K562 (cell line): Measurements from ENCODE around the gene CALML6. TPM values are rescaled to one million over a fixed set of nuclear protein-coding genes. Genes with fewer than 3 reads are reported as not detected.

ENCODE experiments used
- ARHGAP35 ChIP-seq: fragments of 450-650 bp; IDR thresholded peaks from 2 replicates; pipeline ENCODE4 v1.6.1; 2018; ENCODE audit not compliant: partially characterized antibody
- BCOR ChIP-seq: fragments of 450-650 bp; IDR thresholded peaks from 2 replicates; pipeline ENCODE4 v1.6.1; 2016
- CCNT2 ChIP-seq: IDR thresholded peaks from 2 replicates; pipeline ENCODE4 v1.6.1; 2011; ENCODE audit warnings: borderline replicate concordance, low read depth, mild to moderate bottlenecking, moderate library complexity, mixed read lengths, low read length; ENCODE audit not compliant: insufficient read length; ENCODE audit errors: extremely low read depth
- ELF1 ChIP-seq: fragments of 200-800 bp; sonication (Bioruptor generic); IDR thresholded peaks from 2 replicates; pipeline ENCODE4 v1.6.1; 2016; ENCODE audit warnings: missing genetic modification characterization, missing compliant biosample characterization
- FOXP1 ChIP-seq: sonication (generic); formaldehyde crosslinking; IDR thresholded peaks from 2 replicates; pipeline ENCODE4 v1.8.0; 2022; ENCODE audit warnings: mild to moderate bottlenecking, missing genetic modification reagents
- KDM2B ChIP-seq: fragments of 250-450 bp; sonication (Bioruptor Pico); IDR thresholded peaks from 2 replicates; pipeline ENCODE4 v1.8.0; 2021; ENCODE audit warnings: mild to moderate bottlenecking, moderate library complexity
- KHSRP ChIP-seq: fragments of 450-650 bp; IDR thresholded peaks from 2 replicates; pipeline ENCODE4 v1.6.1; 2017
- LARP7 ChIP-seq: fragments of 450-650 bp; IDR thresholded peaks from 2 replicates; pipeline ENCODE4 v1.6.1; 2016
- SMARCA4 ChIP-seq: fragments of 450-650 bp; IDR thresholded peaks from 2 replicates; pipeline ENCODE4 v1.6.1; 2016
- SMARCA5 ChIP-seq: fragments of 450-650 bp; IDR thresholded peaks from 2 replicates; pipeline ENCODE4 v1.6.1; 2016
- SOX6 ChIP-seq: fragments of 450-650 bp; IDR thresholded peaks from 2 replicates; pipeline ENCODE4 v1.6.1; 2014; ENCODE audit warnings: mild to moderate bottlenecking
- ZBED1 ChIP-seq: IDR thresholded peaks from 2 replicates; pipeline ENCODE4 v1.6.1; 2014
- ZFP1 ChIP-seq: fragments of 450-650 bp; formaldehyde crosslinking; IDR thresholded peaks from 2 replicates; pipeline ENCODE4 v1.4.0; 2020; ENCODE audit warnings: mild to moderate bottlenecking, mixed read lengths
- ZFPM2 ChIP-seq: fragments of 250-450 bp; sonication (Bioruptor Pico); IDR thresholded peaks from 2 replicates; pipeline ENCODE4 v1.5.1; 2022; ENCODE audit warnings: mild to moderate bottlenecking
- ZNF197 ChIP-seq: fragments of 200-800 bp; sonication (Bioruptor generic); IDR thresholded peaks from 2 replicates; pipeline ENCODE4 v1.6.1; 2016; ENCODE audit warnings: low read depth, missing genetic modification characterization, missing compliant biosample characterization
- ZNF263 ChIP-seq: sonication (generic); formaldehyde crosslinking; IDR thresholded peaks from 2 replicates; pipeline ENCODE4 v1.8.0; 2022; ENCODE audit warnings: mild to moderate bottlenecking, missing genetic modification reagents, borderline replicate concordance
- ZNF444 ChIP-seq: fragments of 250-450 bp; sonication (Bioruptor Pico); IDR thresholded peaks from 2 replicates; pipeline ENCODE4 v1.4.0; 2020; ENCODE audit warnings: mild to moderate bottlenecking, moderate library complexity
- ZNF583 ChIP-seq: fragments of 250-450 bp; sonication (Bioruptor Pico); IDR thresholded peaks from 2 replicates; pipeline ENCODE4 v1.4.0; 2020
- ZNF584 ChIP-seq: fragments of 200-800 bp; sonication (Bioruptor generic); IDR thresholded peaks from 2 replicates; pipeline ENCODE4 v1.6.1; 2016; ENCODE audit warnings: low read depth, mild to moderate bottlenecking, missing genetic modification characterization, missing compliant biosample characterization
- polyA plus RNA-seq, 8 experiments: library from polyadenylated mRNA; depleted of rRNA in 4 of 8; stranded (reverse) in 5 of 8; unstranded in 3 of 8; fragments of >200 nt; fragmentation: Nextera tagmentation in 2 of 8; fragmentation: Illumina TruSeq in 1 of 8; extraction: Ambion mirVana in 2 of 8; extraction: Trizol in 1 of 8; gene quantifications; 2 replicates each; pipeline versions ENCODE4 v1.2.1 to v1.2.3, GENCODE V29; 2011 to 2014; ENCODE audit warnings: inconsistent platforms in 1 of 8, missing spikeins in 1 of 8
- total RNA-seq, 7 experiments: library from RNA; depleted of rRNA in 6 of 7; stranded (reverse); fragments of >200 nt in 6 of 7; fragmentation: Illumina TruSeq in 2 of 7; extraction: Trizol in 2 of 7; gene quantifications; 2 replicates each; pipeline versions ENCODE4 v1.2.1 to v1.2.3, GENCODE V29; 2011 to 2021; ENCODE audit warnings: low replicate concordance in 1 of 7
- TF ChIP-seq, protein P1 (sequence below): sonication (generic); formaldehyde crosslinking; IDR thresholded peaks from 2 replicates; pipeline ENCODE4 v1.8.1; 2022; ENCODE audit warnings: missing genetic modification reagents
- TF ChIP-seq, protein P2 (sequence below): sonication (generic); formaldehyde crosslinking; IDR thresholded peaks from 2 replicates; pipeline ENCODE4 v1.8.0; 2022; ENCODE audit warnings: mild to moderate bottlenecking, missing genetic modification reagents
- TF ChIP-seq, protein P3 (sequence below): fragments of 450-650 bp; formaldehyde crosslinking; IDR thresholded peaks from 2 replicates; pipeline ENCODE4 v1.4.0; 2020; ENCODE audit warnings: mild to moderate bottlenecking, moderate library complexity
- TF ChIP-seq, protein P4 (sequence below): sonication (generic); formaldehyde crosslinking; IDR thresholded peaks from 2 replicates; pipeline ENCODE4 v1.9.0; 2022; ENCODE audit warnings: mild to moderate bottlenecking, missing genetic modification reagents
- TF ChIP-seq, protein P5 (sequence below), 2 experiments: fragments of 150-350 bp in 1 of 2; IDR thresholded peaks; 2 replicates each; pipeline ENCODE4 v1.6.1; 2012 to 2016; ENCODE audit warnings: low read depth in 2 of 2, low read length in 2 of 2, mild to moderate bottlenecking in 1 of 2, moderate library complexity in 1 of 2

The CALML6 gene
- total and polyA plus RNA-seq, 9 of the 15 experiments (the other 6 are each of a cell fraction or from before 2014, with no cell fraction given): 0.14 TPM; not detected in 8

DNA sequence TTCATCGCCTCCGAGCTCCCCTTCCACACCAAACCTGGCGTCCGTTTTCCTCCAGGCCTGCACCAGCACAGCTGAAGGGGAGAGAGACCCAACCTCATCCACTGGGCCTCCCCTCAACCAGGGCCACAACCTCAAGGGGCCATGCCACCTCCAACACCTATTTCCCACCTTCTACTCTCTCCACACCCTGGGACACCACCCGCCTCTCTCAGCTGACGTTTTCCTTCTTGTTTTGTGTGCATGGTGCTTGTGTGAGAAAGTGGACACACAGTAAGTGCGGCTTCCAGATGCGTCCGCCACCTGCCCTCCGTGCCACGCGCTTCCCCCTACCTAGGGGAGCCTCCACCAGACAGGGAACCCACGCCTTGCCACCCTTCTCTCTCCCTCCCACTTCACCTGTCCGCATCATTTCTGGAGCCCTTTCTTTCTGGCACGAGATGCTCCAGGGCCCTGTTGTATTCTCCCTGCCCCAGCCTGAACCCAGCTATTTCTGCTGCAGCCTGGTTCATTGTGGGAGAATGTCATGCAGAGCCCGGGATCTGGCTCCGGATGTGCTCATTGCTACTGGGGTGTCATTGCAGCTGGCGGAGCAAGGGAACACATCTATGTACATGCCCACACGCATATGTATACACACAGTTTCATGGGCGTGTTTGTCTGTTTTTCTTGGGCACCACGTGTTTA lies 22.8 kb upstream of the CALML6 start (continued):
- TF ChIP-seq ZNF263 (CRISPR knock-in tag): no peak
- TF ChIP-seq SMARCA4: no peak
- TF ChIP-seq, protein P1, sequence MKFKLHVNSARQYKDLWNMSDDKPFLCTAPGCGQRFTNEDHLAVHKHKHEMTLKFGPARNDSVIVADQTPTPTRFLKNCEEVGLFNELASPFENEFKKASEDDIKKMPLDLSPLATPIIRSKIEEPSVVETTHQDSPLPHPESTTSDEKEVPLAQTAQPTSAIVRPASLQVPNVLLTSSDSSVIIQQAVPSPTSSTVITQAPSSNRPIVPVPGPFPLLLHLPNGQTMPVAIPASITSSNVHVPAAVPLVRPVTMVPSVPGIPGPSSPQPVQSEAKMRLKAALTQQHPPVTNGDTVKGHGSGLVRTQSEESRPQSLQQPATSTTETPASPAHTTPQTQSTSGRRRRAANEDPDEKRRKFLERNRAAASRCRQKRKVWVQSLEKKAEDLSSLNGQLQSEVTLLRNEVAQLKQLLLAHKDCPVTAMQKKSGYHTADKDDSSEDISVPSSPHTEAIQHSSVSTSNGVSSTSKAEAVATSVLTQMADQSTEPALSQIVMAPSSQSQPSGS: no peak
- TF ChIP-seq ZNF444 (CRISPR knock-in tag): no peak
- no peak for TF ChIP-seq KDM2B
- TF ChIP-seq ELF1 (tag): no peak
- no peak for TF ChIP-seq ZNF583 (CRISPR knock-in tag)
- no peak for TF ChIP-seq ZFP1
- TF ChIP-seq, protein P2, sequence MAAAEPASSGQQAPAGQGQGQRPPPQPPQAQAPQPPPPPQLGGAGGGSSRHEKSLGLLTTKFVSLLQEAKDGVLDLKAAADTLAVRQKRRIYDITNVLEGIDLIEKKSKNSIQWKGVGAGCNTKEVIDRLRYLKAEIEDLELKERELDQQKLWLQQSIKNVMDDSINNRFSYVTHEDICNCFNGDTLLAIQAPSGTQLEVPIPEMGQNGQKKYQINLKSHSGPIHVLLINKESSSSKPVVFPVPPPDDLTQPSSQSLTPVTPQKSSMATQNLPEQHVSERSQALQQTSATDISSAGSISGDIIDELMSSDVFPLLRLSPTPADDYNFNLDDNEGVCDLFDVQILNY: 0 out of 2 replicates have a peak, but pooled peaks have one; percentile 36
- TF ChIP-seq, protein P3, sequence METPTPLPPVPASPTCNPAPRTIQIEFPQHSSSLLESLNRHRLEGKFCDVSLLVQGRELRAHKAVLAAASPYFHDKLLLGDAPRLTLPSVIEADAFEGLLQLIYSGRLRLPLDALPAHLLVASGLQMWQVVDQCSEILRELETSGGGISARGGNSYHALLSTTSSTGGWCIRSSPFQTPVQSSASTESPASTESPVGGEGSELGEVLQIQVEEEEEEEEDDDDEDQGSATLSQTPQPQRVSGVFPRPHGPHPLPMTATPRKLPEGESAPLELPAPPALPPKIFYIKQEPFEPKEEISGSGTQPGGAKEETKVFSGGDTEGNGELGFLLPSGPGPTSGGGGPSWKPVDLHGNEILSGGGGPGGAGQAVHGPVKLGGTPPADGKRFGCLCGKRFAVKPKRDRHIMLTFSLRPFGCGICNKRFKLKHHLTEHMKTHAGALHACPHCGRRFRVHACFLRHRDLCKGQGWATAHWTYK (CRISPR knock-in tag): 0 out of 2 replicates have a peak, but pooled peaks have one; percentile 8
- no peak for TF ChIP-seq SOX6
- TF ChIP-seq ZFPM2 (CRISPR knock-in tag): no peak
- TF ChIP-seq FOXP1 (CRISPR knock-in tag): no peak
- no peak for TF ChIP-seq ZNF584 (CRISPR knock-in tag)
- TF ChIP-seq, protein P4, sequence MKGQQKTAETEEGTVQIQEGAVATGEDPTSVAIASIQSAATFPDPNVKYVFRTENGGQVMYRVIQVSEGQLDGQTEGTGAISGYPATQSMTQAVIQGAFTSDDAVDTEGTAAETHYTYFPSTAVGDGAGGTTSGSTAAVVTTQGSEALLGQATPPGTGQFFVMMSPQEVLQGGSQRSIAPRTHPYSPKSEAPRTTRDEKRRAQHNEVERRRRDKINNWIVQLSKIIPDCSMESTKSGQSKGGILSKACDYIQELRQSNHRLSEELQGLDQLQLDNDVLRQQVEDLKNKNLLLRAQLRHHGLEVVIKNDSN: 0 out of 2 replicates have a peak, but pooled peaks have one; percentile 14
- peak; percentile 35; the same call in 1 of the 2 replicates for TF ChIP-seq LARP7
- TF ChIP-seq KHSRP: no peak
- TF ChIP-seq ZBED1: no peak
- no peak for TF ChIP-seq ZNF197
- peak; percentile 66 for TF ChIP-seq ARHGAP35
- TF ChIP-seq, protein P5, sequence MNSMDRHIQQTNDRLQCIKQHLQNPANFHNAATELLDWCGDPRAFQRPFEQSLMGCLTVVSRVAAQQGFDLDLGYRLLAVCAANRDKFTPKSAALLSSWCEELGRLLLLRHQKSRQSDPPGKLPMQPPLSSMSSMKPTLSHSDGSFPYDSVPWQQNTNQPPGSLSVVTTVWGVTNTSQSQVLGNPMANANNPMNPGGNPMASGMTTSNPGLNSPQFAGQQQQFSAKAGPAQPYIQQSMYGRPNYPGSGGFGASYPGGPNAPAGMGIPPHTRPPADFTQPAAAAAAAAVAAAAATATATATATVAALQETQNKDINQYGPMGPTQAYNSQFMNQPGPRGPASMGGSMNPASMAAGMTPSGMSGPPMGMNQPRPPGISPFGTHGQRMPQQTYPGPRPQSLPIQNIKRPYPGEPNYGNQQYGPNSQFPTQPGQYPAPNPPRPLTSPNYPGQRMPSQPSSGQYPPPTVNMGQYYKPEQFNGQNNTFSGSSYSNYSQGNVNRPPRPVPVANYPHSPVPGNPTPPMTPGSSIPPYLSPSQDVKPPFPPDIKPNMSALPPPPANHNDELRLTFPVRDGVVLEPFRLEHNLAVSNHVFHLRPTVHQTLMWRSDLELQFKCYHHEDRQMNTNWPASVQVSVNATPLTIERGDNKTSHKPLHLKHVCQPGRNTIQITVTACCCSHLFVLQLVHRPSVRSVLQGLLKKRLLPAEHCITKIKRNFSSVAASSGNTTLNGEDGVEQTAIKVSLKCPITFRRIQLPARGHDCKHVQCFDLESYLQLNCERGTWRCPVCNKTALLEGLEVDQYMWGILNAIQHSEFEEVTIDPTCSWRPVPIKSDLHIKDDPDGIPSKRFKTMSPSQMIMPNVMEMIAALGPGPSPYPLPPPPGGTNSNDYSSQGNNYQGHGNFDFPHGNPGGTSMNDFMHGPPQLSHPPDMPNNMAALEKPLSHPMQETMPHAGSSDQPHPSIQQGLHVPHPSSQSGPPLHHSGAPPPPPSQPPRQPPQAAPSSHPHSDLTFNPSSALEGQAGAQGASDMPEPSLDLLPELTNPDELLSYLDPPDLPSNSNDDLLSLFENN (IDR thresholded peaks at IDR 0.05; ENCODE audit: low read depth in 2 of 2, low read length in 2 of 2): no peak
- TF ChIP-seq BCOR: no peak
- TF ChIP-seq CCNT2: no peak
- no peak for TF ChIP-seq SMARCA5
